ENCODE measurements around the gene GPR25.

GPR25 gene

DNA sequence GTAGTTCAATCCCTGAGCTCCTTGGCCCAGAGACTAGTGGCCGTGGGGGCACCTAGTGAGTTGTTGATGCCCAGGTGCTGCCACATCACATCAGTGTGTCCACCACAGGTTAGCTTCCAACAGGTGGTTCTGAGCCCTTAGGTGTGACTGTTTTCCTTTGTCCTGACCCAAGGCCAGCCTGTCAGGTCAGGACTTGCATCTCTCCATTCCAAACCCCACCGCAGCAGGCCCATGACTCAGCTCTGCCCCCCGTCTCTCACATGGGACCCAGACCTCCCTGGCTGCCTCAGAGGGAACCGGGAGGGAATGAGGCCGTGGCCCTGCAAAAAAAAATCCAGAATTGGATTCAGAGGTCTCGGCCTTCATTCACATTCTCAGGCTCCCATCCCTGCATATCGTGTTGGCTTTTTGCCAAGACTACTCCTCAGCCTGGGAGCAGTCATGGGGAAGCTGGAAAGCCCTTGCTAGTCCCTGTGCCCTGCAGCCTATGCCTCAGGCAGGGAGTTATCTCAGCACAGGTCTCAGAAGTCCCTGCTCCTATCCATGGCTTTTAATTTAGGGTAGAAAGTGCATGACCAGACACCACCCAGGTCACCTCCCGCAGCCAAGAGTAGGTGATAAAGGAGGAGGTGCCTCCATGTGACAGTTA, 29.1 kb downstream of the GPR25 start:
- CTCF ChIA-PET, result interaction anchor here (1.5 kb wide), 1 partner anchor 14 kb away, joined by 4 read pairs; no protein-coding TSS in a partner anchor
- no peak for DNase-seq
- no peak overlapping the region for H3K4me3 ChIP-seq (ENCODE audit: control insufficient read depth in 1 of 7, extremely low read depth in 1 of 7, insufficient read depth in 4 of 7, low read depth in 2 of 7, low read length in 6 of 7)
- no peak overlapping the region for H3K27ac ChIP-seq (ENCODE audit: insufficient read depth in 1 of 2, low read depth in 1 of 2, low read length in 2 of 2, poor library complexity in 1 of 2, severe bottlenecking in 2 of 2)
- H3K9me3 ChIP-seq (ENCODE audit: control extremely low read depth in 1 of 5, control insufficient read depth in 4 of 5, insufficient read depth in 2 of 5, low read depth in 1 of 5, low read length in 4 of 5), result no peaks in the 10 kb centered on the region
- H3K4me1 ChIP-seq (ENCODE audit: control extremely low read depth in 1 of 4, control insufficient read depth in 4 of 4, insufficient read depth in 4 of 4, low read length in 3 of 4), result peaks cover 0 to 34% (median 5%) of the 10 kb centered on the region in 4 experiments
- H3K27me3 ChIP-seq (replicated peaks in 2 of 5; ENCODE audit: control insufficient read depth in 4 of 5, insufficient read depth in 5 of 5, low read length in 4 of 5), result no peaks in the 10 kb centered on the region
- no peaks in the 10 kb centered on the region for H3K36me3 ChIP-seq (ENCODE audit: control insufficient read depth in 4 of 4, insufficient read depth in 4 of 4, low read length in 3 of 4)
- POLR2A ChIA-PET, result no interaction called here
- WGBS (ENCODE audit: insufficient coverage), result 95% methylated on average over 8 of the region's 8 CpGs

GRCh38 chr1:200903793-200904192, 31.0 kb downstream of the GPR25 start:
- no peaks in the 10 kb centered on the region for H3K27me3 ChIP-seq (replicated peaks in 2 of 5; ENCODE audit: control insufficient read depth in 4 of 5, insufficient read depth in 5 of 5, low read length in 4 of 5)
- no peak for DNase-seq
- WGBS (ENCODE audit: insufficient coverage), result 100% methylated on average over 1 of the region's 5 CpGs
- ChIA-PET CTCF (interaction anchor here (0.7 to 1.1 kb wide), 3 partner anchors 10 to 29 kb away, joined by 3 read pairs; no protein-coding TSS in a partner anchor), POLR2A (no interaction called here)
- H3K27ac ChIP-seq (ENCODE audit: insufficient read depth in 1 of 2, low read depth in 1 of 2, low read length in 2 of 2, poor library complexity in 1 of 2, severe bottlenecking in 2 of 2), result no peak overlapping the region
- H3K4me3 ChIP-seq (ENCODE audit: control insufficient read depth in 1 of 7, extremely low read depth in 1 of 7, insufficient read depth in 4 of 7, low read depth in 2 of 7, low read length in 6 of 7), result no peak overlapping the region
- no peaks in the 10 kb centered on the region for H3K9me3 ChIP-seq (ENCODE audit: control extremely low read depth in 1 of 5, control insufficient read depth in 4 of 5, insufficient read depth in 2 of 5, low read depth in 1 of 5, low read length in 4 of 5)
- no peaks in the 10 kb centered on the region for H3K36me3 ChIP-seq (ENCODE audit: control insufficient read depth in 4 of 4, insufficient read depth in 4 of 4, low read length in 3 of 4)
- peaks cover 0 to 36% (median 5%) of the 10 kb centered on the region in 4 experiments for H3K4me1 ChIP-seq (ENCODE audit: control extremely low read depth in 1 of 4, control insufficient read depth in 4 of 4, insufficient read depth in 4 of 4, low read length in 3 of 4)

- Histone ChIP-seq H3K27ac (ENCODE audit: insufficient read depth in 1 of 2, low read depth in 1 of 2, low read length in 2 of 2, poor library complexity in 1 of 2, severe bottlenecking in 2 of 2) (no peak overlapping the region), H3K4me3 (ENCODE audit: control insufficient read depth in 1 of 7, extremely low read depth in 1 of 7, insufficient read depth in 4 of 7, low read depth in 2 of 7, low read length in 6 of 7) (no peak overlapping the region), H3K4me1 (ENCODE audit: control extremely low read depth in 1 of 4, control insufficient read depth in 4 of 4, insufficient read depth in 4 of 4, low read length in 3 of 4) (peaks cover 0 to 27% (median 0%) of the 10 kb centered on the region in 4 experiments), H3K36me3 (ENCODE audit: control insufficient read depth in 4 of 4, insufficient read depth in 4 of 4, low read length in 3 of 4) (no peaks in the 10 kb centered on the region), H3K27me3 (replicated peaks in 2 of 5; ENCODE audit: control insufficient read depth in 4 of 5, insufficient read depth in 5 of 5, low read length in 4 of 5) (no peaks in the 10 kb centered on the region), H3K9me3 (ENCODE audit: control extremely low read depth in 1 of 5, control insufficient read depth in 4 of 5, insufficient read depth in 2 of 5, low read depth in 1 of 5, low read length in 4 of 5) (no peaks in the 10 kb centered on the region)
- DNase-seq, result no peak
- CTCF ChIA-PET, result interaction anchor here (0.7 to 1.3 kb wide), 3 partner anchors 11 to 16 kb away, joined by 3 to 4 read pairs (median 3); no protein-coding TSS in a partner anchor
- POLR2A ChIA-PET, result interaction anchor here (0.6 kb wide), 1 partner anchor 314 kb away, joined by 8 read pairs; no protein-coding TSS in a partner anchor
Observed at GRCh38 chr1:200904772-200905171, 32.0 kb downstream of the GPR25 start.

DNA sequence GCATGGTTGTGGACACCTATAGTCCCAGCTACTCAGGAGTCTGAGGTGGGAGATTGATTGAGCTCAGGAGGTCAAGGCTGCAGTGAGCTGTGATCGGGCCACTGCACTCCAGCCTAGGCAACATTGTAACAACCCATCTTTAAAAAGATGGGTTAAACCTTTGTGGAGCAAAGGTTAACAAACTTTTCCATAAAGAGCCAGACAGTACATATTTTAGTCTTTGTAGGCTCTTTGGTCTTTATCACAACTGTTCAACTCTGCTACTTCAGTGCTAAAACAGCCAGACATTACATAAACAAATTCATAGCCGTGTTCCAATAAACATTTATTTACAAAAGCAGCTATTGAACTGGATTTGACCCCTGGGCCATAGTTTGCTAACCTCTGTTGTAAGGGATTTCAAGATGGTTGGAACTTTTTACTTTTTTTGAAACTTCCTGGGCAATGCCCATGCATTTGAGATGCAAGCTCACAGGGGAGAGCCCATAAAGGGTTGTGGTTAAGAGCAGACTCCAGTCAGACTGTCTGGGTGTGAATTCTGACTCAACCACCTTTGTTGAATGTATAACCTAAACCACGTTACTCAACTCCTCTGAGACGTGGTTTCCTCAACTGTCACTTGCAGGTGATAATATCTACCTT, 32.8 kb downstream of the GPR25 start:
- Histone ChIP-seq H3K9me3 (ENCODE audit: control extremely low read depth in 1 of 5, control insufficient read depth in 4 of 5, insufficient read depth in 2 of 5, low read depth in 1 of 5, low read length in 4 of 5) (no peaks in the 10 kb centered on the region), H3K27me3 (replicated peaks in 2 of 5; ENCODE audit: control insufficient read depth in 4 of 5, insufficient read depth in 5 of 5, low read length in 4 of 5) (no peaks in the 10 kb centered on the region), H3K4me1 (ENCODE audit: control extremely low read depth in 1 of 4, control insufficient read depth in 4 of 4, insufficient read depth in 4 of 4, low read length in 3 of 4) (peaks cover 0 to 20% (median 0%) of the 10 kb centered on the region in 4 experiments), H3K27ac (ENCODE audit: insufficient read depth in 1 of 2, low read depth in 1 of 2, low read length in 2 of 2, poor library complexity in 1 of 2, severe bottlenecking in 2 of 2) (no peak overlapping the region), H3K4me3 (ENCODE audit: control insufficient read depth in 1 of 7, extremely low read depth in 1 of 7, insufficient read depth in 4 of 7, low read depth in 2 of 7, low read length in 6 of 7) (no peak overlapping the region), H3K36me3 (ENCODE audit: control insufficient read depth in 4 of 4, insufficient read depth in 4 of 4, low read length in 3 of 4) (no peaks in the 10 kb centered on the region)
- no CpG with 5 or more reads among the region's 4 CpGs for WGBS (ENCODE audit: insufficient coverage)
- ChIA-PET CTCF (interaction anchor here (0.6 to 1.3 kb wide), 3 partner anchors 11 to 66 kb away, joined by 3 to 4 read pairs (median 3); no protein-coding TSS in a partner anchor), POLR2A (interaction anchor here (0.6 kb wide), 1 partner anchor 314 kb away, joined by 8 read pairs; no protein-coding TSS in a partner anchor)
- DNase-seq, result peak in 1 of 3 donors; percentile 29

DNA sequence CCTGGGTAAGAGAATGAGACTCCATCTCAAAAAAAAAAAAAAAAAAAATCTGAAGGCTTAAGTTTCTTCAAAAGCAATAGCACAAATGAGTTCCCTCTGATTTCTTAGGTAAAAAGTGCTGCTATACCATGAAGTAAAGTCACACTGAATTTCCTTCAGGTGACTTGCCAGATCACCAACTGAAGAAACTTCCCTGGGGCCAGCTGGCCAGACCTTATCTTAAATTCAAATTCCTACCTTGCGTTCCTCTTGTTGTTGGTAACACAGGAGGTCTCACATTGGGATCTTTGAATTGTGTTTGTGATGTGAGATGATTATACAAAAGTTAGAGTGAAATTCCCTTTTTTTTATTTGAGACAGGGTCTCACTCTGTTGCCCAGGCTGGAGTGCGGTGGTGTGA, 33.7 kb downstream of the GPR25 start:
- WGBS (ENCODE audit: insufficient coverage), result 100% methylated on average over 2 of the region's 2 CpGs
- H3K9me3 ChIP-seq (ENCODE audit: control extremely low read depth in 1 of 5, control insufficient read depth in 4 of 5, insufficient read depth in 2 of 5, low read depth in 1 of 5, low read length in 4 of 5), result no peaks in the 10 kb centered on the region
- H3K27ac ChIP-seq (ENCODE audit: insufficient read depth in 1 of 2, low read depth in 1 of 2, low read length in 2 of 2, poor library complexity in 1 of 2, severe bottlenecking in 2 of 2), result no peak overlapping the region
- peaks cover 0 to 20% (median 0%) of the 10 kb centered on the region in 4 experiments for H3K4me1 ChIP-seq (ENCODE audit: control extremely low read depth in 1 of 4, control insufficient read depth in 4 of 4, insufficient read depth in 4 of 4, low read length in 3 of 4)
- H3K4me3 ChIP-seq (ENCODE audit: control insufficient read depth in 1 of 7, extremely low read depth in 1 of 7, insufficient read depth in 4 of 7, low read depth in 2 of 7, low read length in 6 of 7), result no peak overlapping the region
- no peaks in the 10 kb centered on the region for H3K36me3 ChIP-seq (ENCODE audit: control insufficient read depth in 4 of 4, insufficient read depth in 4 of 4, low read length in 3 of 4)
- POLR2A ChIA-PET, result no interaction called here
- DNase-seq, result no peak
- CTCF ChIA-PET, result interaction anchor here (2.3 kb wide), 1 partner anchor 18 kb away, joined by 6 read pairs; no protein-coding TSS in a partner anchor
- H3K27me3 ChIP-seq (replicated peaks in 2 of 5; ENCODE audit: control insufficient read depth in 4 of 5, insufficient read depth in 5 of 5, low read length in 4 of 5), result no peaks in the 10 kb centered on the region

- H3K4me1 ChIP-seq (ENCODE audit: control extremely low read depth in 1 of 4, control insufficient read depth in 4 of 4, insufficient read depth in 4 of 4, low read length in 3 of 4), result peaks cover 0 to 18% (median 0%) of the 10 kb centered on the region in 4 experiments
- no peaks in the 10 kb centered on the region for H3K36me3 ChIP-seq (ENCODE audit: control insufficient read depth in 4 of 4, insufficient read depth in 4 of 4, low read length in 3 of 4)
- H3K27me3 ChIP-seq (replicated peaks in 2 of 5; ENCODE audit: control insufficient read depth in 4 of 5, insufficient read depth in 5 of 5, low read length in 4 of 5), result no peaks in the 10 kb centered on the region
- no peak overlapping the region for H3K4me3 ChIP-seq (ENCODE audit: control insufficient read depth in 1 of 7, extremely low read depth in 1 of 7, insufficient read depth in 4 of 7, low read depth in 2 of 7, low read length in 6 of 7)
- 93% methylated on average over 3 of the region's 5 CpGs for WGBS (ENCODE audit: insufficient coverage)
- ChIA-PET CTCF (interaction anchor here (0.6 to 2.3 kb wide), 3 partner anchors 9 to 317 kb away, joined by 3 to 6 read pairs (median 3); no protein-coding TSS in a partner anchor), POLR2A (no interaction called here)
- no peak overlapping the region for H3K27ac ChIP-seq (ENCODE audit: insufficient read depth in 1 of 2, low read depth in 1 of 2, low read length in 2 of 2, poor library complexity in 1 of 2, severe bottlenecking in 2 of 2)
- DNase-seq, result no peak
- no peaks in the 10 kb centered on the region for H3K9me3 ChIP-seq (ENCODE audit: control extremely low read depth in 1 of 5, control insufficient read depth in 4 of 5, insufficient read depth in 2 of 5, low read depth in 1 of 5, low read length in 4 of 5)
Observed at GRCh38 chr1:200907611-200908097, 34.9 kb downstream of the GPR25 start.

All from common myeloid progenitor, CD34-positive (primary cell).